ENCODE measurements around the gene CLRN1. TPM values are rescaled to one million over a fixed set of nuclear protein-coding genes. Genes with fewer than 3 reads are reported as not detected.

The CLRN1 gene
- total RNA-seq, 2 donors from 2014 or later, result not detected

- 73 to 94% methylated on average over 2 to 3 of the region's 3 CpGs for WGBS, 2 experiments (ENCODE audit: insufficient coverage in 1 of 2, insufficient read length in 1 of 2)
These were observed 27.1 kb downstream of the CLRN1 start for GRCh38 chr3:150945226-150946032.

GRCh38 chr3:150942221-150942620, 30.3 kb downstream of the CLRN1 start:
- Mint-ChIP-seq H3K27ac (no peak overlapping the region), H3K4me1 (no peaks in the 10 kb centered on the region), H3K4me3 (no peak overlapping the region), H3K36me3 (ENCODE audit: low read depth) (no peaks in the 10 kb centered on the region), H3K27me3 (ENCODE audit: insufficient read depth) (no peaks in the 10 kb centered on the region), H3K9me3 (no peaks in the 10 kb centered on the region)
- WGBS, 2 experiments (ENCODE audit: insufficient coverage in 1 of 2, insufficient read length in 1 of 2), result 93 to 100% methylated on average over 3 of the region's 3 CpGs
- Histone ChIP-seq H3K9me3 (ENCODE audit: control insufficient read depth, low read length) (no peaks in the 10 kb centered on the region), H3K27me3 (ENCODE audit: control insufficient read depth, insufficient read depth, low read length, poor library complexity, severe bottlenecking) (no peaks in the 10 kb centered on the region), H3K9ac (ENCODE audit: extremely low read depth, low read length, poor library complexity, severe bottlenecking) (no peak overlapping the region), H3K27ac (ENCODE audit: low read depth, low read length) (no peak overlapping the region), H3K36me3 (ENCODE audit: control insufficient read depth, insufficient read depth, low read length) (no peaks in the 10 kb centered on the region), H3K4me3 (ENCODE audit: low read length) (no peak overlapping the region), H3K4me1 (ENCODE audit: control insufficient read depth, insufficient read depth, low read length) (no peaks in the 10 kb centered on the region)
- no peak for DNase-seq
- TF ChIP-seq, protein P1, sequence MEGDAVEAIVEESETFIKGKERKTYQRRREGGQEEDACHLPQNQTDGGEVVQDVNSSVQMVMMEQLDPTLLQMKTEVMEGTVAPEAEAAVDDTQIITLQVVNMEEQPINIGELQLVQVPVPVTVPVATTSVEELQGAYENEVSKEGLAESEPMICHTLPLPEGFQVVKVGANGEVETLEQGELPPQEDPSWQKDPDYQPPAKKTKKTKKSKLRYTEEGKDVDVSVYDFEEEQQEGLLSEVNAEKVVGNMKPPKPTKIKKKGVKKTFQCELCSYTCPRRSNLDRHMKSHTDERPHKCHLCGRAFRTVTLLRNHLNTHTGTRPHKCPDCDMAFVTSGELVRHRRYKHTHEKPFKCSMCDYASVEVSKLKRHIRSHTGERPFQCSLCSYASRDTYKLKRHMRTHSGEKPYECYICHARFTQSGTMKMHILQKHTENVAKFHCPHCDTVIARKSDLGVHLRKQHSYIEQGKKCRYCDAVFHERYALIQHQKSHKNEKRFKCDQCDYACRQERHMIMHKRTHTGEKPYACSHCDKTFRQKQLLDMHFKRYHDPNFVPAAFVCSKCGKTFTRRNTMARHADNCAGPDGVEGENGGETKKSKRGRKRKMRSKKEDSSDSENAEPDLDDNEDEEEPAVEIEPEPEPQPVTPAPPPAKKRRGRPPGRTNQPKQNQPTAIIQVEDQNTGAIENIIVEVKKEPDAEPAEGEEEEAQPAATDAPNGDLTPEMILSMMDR (conservative IDR thresholded peaks at IDR 0.05), result no peak

More at GRCh38 chr3:150945226-150946032, 27.1 kb downstream of the CLRN1 start:
- no peaks in the 10 kb centered on the region for H3K36me3 ChIP-seq (ENCODE audit: control insufficient read depth, insufficient read depth, low read length)
- no peaks in the 10 kb centered on the region for H3K27me3 ChIP-seq (ENCODE audit: control insufficient read depth, insufficient read depth, low read length, poor library complexity, severe bottlenecking)
- Mint-ChIP-seq H3K27me3 (ENCODE audit: insufficient read depth) (no peaks in the 10 kb centered on the region), H3K4me3 (no peak overlapping the region), H3K9me3 (no peaks in the 10 kb centered on the region), H3K27ac (no peak overlapping the region), H3K4me1 (no peaks in the 10 kb centered on the region), H3K36me3 (ENCODE audit: low read depth) (no peaks in the 10 kb centered on the region)
- H3K9ac ChIP-seq (ENCODE audit: extremely low read depth, low read length, poor library complexity, severe bottlenecking), result no peak overlapping the region
- no peaks in the 10 kb centered on the region for H3K4me1 ChIP-seq (ENCODE audit: control insufficient read depth, insufficient read depth, low read length)
- TF ChIP-seq, protein P1 (conservative IDR thresholded peaks at IDR 0.05), result no peak
- H3K9me3 ChIP-seq (ENCODE audit: control insufficient read depth, low read length), result no peaks in the 10 kb centered on the region
- H3K27ac ChIP-seq (ENCODE audit: low read depth, low read length), result no peak overlapping the region
- no peak overlapping the region for H3K4me3 ChIP-seq (ENCODE audit: low read length)
- no peak for DNase-seq

DNA sequence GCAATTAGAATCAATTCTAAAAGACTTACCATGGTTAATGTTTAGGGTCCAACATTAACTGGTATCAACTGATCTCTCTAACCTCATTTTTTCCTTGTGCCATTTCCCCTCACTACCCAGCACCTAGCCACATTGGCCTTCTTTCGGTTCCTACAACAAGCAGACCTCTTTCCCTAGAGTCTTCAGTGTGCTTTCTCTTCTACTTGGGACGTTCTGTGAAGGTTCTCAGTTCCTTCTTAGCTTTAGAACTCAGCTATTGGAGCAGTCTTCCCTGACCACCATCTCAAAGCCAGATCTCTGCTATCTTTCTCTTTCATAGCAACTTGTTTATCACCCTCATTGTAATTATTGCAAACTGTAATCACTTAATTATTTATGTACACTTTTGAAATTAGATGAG, 35.8 kb downstream of the CLRN1 start:
- DNase-seq, result no peak
- Histone ChIP-seq H3K4me1 (ENCODE audit: control insufficient read depth, insufficient read depth, low read length) (no peaks in the 10 kb centered on the region), H3K27ac (ENCODE audit: low read depth, low read length) (no peak overlapping the region), H3K36me3 (ENCODE audit: control insufficient read depth, insufficient read depth, low read length) (no peaks in the 10 kb centered on the region), H3K9ac (ENCODE audit: extremely low read depth, low read length, poor library complexity, severe bottlenecking) (no peak overlapping the region), H3K9me3 (ENCODE audit: control insufficient read depth, low read length) (no peaks in the 10 kb centered on the region), H3K27me3 (ENCODE audit: control insufficient read depth, insufficient read depth, low read length, poor library complexity, severe bottlenecking) (no peaks in the 10 kb centered on the region), H3K4me3 (ENCODE audit: low read length) (no peak overlapping the region)
- TF ChIP-seq, protein P1 (conservative IDR thresholded peaks at IDR 0.05), result no peak
- Mint-ChIP-seq H3K36me3 (ENCODE audit: low read depth) (no peaks in the 10 kb centered on the region), H3K9me3 (no peaks in the 10 kb centered on the region), H3K27ac (no peak overlapping the region), H3K27me3 (ENCODE audit: insufficient read depth) (no peaks in the 10 kb centered on the region), H3K4me3 (no peak overlapping the region), H3K4me1 (no peaks in the 10 kb centered on the region)
- 62 to 71% methylated on average over 1 to 2 of the region's 2 CpGs for WGBS, 2 experiments (ENCODE audit: insufficient coverage in 1 of 2, insufficient read length in 1 of 2)
